ENCODE data around the gene SIRPG.
A peak's percentile ranks its signal among the peaks of the same experiment; 100 is the strongest.
"Not testable (repeated sequence)": the region's sequence is repeated elsewhere in the genome, so short reads cannot be mapped to it uniquely, and the experiment has no call there.

The SIRPG gene

GRCh38 chr20:1657556-1658334 is at the start of gene SIRPG:
TSS of gene SIRPG (minus strand) at chr20:1657779. CDS start at chr20:1657714, 65 bp downstream.
- no peak for DNase-seq (ENCODE audit: low read depth in 1 of 2, low spot score in 1 of 2)

- DNase-seq (ENCODE audit: low read depth in 1 of 2, low spot score in 1 of 2): not testable (repeated sequence)
These were observed 49.3 kb upstream of the SIRPG start for GRCh38 chr20:1706887-1707286.

GRCh38 chr20:1706079-1706478 is 48.5 kb upstream of the SIRPG start:
- no peak for DNase-seq (ENCODE audit: low read depth in 1 of 2, low spot score in 1 of 2)

DNA sequence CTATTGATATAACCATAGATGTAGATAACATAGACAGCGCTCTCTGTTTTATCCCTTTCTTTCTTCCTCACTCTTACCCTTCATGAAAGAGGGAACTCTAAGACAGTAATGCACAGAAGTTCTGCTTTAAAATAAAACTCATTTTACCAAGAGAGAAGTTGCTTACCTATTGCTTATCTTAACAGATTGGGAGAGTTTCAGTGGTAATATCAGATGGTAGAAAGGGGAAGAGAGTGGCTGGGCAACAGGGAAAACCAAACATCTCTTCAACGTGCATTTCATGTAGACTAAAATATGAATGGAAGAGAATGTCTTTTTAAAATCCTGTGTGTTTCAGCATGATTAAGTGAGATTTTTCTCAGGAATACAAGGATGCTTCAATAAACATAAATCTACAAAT is 45.3 kb upstream of the SIRPG start:
- no peak for DNase-seq (ENCODE audit: low read depth in 1 of 2, low spot score in 1 of 2)

DNA sequence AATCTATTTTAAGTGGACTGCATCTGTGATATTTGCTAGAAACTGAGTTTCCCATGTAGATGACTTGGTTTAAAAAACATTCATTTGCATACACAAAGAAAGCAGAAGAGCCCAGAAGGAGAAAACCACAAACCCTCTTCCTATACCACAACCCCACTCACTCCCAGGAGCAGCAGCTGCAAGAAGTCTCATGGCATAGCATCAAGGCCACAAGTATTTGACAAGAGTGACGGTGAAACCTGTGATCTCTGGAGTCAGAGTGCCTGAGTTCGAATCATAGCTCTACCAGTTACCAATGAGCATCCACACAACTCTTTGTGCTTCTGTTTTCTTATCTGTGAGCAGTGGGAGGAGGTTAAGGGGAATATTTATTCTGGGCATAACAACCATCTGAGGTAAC is 44.7 kb upstream of the SIRPG start:
- no peak for DNase-seq (ENCODE audit: low read depth in 1 of 2, low spot score in 1 of 2)

DNA sequence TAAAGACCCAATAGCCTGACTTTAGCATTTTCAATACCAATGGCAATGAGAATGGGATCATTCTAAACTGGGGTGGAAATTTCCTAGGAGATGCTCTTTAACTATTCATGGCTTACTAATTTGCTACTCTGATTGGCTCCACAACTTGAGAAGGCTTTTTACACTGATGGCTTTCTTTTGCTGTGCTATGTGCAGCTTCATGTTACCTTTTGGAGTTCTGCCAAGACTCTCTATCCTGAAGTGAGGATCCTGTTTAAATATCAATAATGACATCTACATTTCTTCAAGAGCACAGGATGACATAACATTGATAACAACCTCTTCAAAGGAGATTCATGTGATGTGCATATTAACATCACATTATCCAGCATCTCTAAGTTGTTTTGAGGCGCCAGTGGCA is 43.4 kb upstream of the SIRPG start:
- DNase-seq (ENCODE audit: low read depth in 1 of 2, low spot score in 1 of 2): no peak

DNA sequence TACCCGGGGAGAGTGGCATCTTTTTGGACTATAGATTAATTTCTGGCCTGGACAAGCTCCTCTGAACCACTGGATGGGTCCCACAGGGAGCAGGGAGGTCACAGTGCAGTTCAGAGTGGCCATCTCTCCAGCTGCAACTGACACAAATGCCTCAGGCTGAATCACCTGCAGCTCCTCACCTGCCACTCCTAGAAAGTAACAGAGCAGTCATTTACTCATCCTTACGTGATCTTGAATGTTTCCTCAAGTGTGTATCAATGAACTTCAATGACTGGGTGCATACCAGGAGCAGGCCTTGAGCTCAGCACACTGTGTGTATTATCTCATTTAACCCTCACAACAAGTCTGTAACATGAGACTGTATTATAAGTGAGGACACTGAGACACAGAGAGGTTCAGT is 40.0 kb upstream of the SIRPG start:
- DNase-seq (ENCODE audit: low read depth in 1 of 2, low spot score in 1 of 2): no peak

DNA sequence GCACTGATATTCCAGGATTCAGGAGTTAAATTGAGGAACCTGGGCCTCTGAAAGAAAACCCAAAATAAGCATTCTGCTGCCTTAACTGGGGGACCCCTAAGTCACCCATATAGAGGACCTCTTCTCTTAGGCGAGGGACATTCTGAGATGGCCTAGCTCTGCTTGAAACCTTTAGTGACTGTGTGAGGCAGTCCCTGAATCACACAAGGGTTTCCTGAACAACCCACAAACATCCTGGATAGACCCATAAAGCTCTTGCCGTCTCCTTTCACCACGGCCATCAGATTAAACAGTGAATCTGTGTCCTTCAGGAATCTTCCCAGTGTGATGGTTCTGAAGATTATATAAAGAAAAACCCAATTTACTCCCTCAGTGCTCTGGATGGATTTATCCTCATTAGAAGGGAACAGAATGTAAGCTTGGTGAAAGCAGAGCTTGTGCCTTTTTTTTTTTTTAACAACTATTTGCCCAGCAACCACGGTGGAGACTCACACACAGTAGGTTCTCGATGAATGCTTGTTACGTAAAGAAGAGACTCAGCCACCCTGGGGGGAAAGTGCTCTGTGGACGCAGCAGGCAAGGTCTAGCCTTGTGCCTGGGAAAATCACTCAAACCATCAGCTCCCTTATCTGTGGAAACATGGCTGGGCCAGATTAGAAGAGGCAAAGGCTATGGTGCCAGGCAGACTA is 39.1 kb upstream of the SIRPG start:
- DNase-seq (ENCODE audit: low read depth in 1 of 2, low spot score in 1 of 2): no peak

GRCh38 chr20:1694672-1695071 is 37.1 kb upstream of the SIRPG start:
- DNase-seq (ENCODE audit: low read depth in 1 of 2, low spot score in 1 of 2): no peak

DNA sequence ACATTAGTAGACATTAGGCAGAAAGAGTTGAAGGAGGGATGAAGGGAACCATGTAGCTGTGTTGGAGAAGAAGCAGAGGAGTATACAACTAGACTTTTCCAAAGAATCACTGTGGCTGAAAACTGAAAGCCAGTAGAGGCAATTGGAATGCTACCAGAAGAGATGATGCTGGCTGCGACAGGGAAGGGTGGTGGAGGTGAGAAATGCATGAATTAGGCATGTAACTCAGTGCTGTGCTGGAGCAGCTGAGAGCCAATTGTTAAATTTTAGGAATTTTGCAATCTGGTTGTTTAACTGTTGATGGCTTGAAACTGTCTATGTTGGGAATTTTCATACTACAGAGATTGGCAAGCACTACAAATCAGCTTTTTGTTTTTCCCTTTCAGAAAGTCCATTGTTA is 35.8 kb upstream of the SIRPG start:
- DNase-seq (ENCODE audit: low read depth in 1 of 2, low spot score in 1 of 2): no peak

DNA sequence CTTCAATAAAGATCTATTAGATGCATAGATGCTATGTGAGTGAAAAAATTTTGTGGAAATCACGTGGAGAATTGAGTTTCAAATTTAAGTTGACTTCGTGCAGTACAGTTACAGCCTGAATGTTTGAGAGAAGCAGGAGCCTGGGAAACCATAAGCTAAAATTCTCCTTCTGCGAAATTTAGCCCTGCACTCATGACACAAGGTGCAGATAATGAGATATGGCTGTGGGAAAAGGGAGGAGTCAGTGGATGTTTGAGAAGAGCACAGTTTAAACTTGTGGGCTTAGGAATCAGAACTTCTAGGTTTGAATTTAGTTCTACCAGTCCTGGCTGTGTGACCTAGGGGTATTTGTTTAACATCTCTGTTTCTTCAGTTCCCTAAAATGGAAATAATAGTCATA is 32.1 kb upstream of the SIRPG start:
- no peak for DNase-seq (ENCODE audit: low read depth in 1 of 2, low spot score in 1 of 2)

DNA sequence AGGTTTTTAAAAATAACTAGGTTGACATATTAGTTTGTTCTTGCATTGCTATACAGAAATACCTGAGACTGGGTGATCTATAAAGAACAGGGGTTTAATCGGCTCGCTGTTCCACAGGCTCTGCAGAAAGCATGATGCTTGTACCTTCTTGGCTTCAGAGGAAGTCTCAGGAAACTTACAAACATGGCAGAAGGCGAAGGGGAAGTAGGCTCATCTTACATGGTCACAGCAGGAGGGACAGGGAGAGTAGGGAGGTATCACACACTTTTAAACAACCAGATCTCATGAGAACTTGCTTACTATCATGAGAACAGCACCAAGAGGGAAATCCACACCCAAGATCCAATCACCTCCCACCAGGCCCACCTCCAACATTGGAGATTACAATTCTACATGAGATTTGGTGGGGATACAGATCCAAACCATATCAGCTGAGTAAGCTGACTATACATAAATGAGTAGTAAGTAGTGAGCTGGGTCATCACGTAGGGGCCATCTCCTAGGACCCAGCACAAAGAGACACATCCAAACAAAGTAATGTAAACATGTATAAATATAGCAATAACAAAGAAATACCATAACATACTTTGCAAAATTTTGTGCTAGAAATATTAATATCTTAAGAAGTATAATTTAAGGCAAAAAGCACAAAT is 31.4 kb upstream of the SIRPG start:
- no peak for DNase-seq (ENCODE audit: low read depth in 1 of 2, low spot score in 1 of 2)

- no peak for DNase-seq (ENCODE audit: low read depth in 1 of 2, low spot score in 1 of 2)
These were observed 29.5 kb upstream of the SIRPG start for GRCh38 chr20:1687053-1687452.

- DNase-seq (ENCODE audit: low read depth in 1 of 2, low spot score in 1 of 2): no peak
These were observed 28.7 kb upstream of the SIRPG start for GRCh38 chr20:1686151-1686748.

GRCh38 chr20:1685304-1686052 is 27.9 kb upstream of the SIRPG start:
- DNase-seq (ENCODE audit: low read depth in 1 of 2, low spot score in 1 of 2): no peak

- no peak for DNase-seq (ENCODE audit: low read depth in 1 of 2, low spot score in 1 of 2)
These were observed 27.3 kb upstream of the SIRPG start for GRCh38 chr20:1684872-1685271.

DNA sequence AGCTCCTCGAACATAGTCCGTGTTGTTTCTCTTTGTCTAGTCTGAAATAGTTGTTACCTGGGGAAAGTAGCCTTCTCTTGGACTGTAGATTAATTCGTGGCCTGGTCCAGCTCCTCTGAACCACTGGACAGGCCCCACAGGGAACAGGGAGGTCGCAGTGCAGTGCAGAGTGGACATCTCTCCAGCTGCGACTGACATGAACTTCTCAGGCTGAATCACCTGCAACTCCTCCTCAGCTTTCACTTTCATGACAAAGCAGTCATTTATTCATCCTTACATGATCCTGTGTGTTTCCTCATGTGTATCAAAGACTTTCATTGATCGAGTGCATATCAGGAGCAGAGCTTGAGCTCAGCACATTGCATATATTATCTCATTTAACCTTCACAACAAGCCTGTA is 19.1 kb upstream of the SIRPG start:
- DNase-seq (ENCODE audit: low read depth in 1 of 2, low spot score in 1 of 2): no peak

DNA sequence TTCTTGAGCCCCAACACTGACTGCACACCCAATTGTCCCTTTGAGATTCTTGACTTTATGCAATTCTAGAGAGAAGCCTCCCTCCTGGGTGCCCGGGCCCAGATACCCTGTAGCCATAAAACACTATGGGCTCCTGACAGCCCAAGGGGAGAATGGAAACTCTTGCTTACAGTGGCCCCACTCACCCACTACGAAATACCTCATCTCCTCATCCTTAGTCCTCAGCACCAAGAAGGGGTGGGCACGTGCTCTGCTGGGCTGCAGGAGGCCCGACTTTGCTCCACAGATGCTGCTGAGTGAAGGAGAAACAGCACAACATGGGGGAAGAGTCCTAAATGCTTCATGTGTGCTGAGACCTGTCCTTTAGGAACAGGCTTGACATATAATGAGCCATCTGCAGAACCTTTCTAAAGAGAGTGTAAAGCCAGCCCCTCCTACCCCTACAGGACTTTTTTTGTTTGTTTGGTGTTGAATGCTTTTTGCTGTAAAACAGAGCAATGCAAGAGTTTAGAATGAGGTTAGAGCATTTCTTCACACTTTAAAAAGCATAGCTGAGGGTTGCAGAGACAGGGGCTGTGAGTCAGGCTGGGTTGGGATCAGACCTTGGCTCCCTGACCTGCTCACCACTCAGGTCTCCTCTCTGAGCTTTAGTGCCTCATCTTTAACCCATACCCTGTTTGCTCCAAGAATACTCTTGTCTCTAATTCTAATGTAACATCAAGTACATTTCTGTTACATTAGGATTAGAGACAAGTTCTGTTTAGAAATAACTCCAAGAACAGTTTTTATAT is 17.6 kb upstream of the SIRPG start:
- DNase-seq (ENCODE audit: low read depth in 1 of 2, low spot score in 1 of 2): no peak

DNA sequence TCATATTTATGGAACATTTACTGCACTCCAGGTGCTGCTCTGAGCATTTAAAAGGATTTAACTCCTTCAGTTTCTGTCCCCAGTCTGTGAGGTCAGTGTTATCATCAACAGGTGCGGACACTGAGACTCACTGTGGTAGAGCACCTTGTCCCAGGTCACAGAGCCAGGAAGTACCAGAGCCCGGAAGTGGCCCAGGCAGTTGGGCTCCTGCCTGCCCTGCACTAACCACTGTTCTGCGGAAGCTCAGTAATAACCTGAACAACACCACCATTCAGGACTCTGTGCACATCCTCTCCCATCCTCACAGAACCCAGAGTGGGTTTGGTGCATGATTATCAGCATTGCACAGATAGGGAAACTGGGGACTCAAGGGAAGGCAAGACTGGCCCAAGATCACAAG is 16.8 kb upstream of the SIRPG start:
- peak; percentile 11 to 20 for DNase-seq (ENCODE audit: low read depth in 1 of 2, low spot score in 1 of 2)

- DNase-seq (ENCODE audit: low read depth in 1 of 2, low spot score in 1 of 2): no peak
These were observed 15.8 kb upstream of the SIRPG start for GRCh38 chr20:1673424-1673823.
